Neural cell (in vitro differentiated cells): ENCODE measurements around the gene THUMPD1. TPM values are rescaled to one million over a fixed set of nuclear protein-coding genes. Genes with fewer than 3 reads are reported as not detected.

Experiments used
- H2AFZ ChIP-seq: fragments of 200-600, 300-800 bp; sonication (generic), shearing (Covaris generic); 2 replicates; pipeline ENCODE4 v1.6.0; 2014; ENCODE audit warnings: low read depth, mild to moderate bottlenecking, antibody characterized with exemption, low read length, moderate library complexity
- H3F3A ChIP-seq: fragments of 200-600 bp; shearing (Covaris generic); 2 replicates; pipeline ENCODE4 v1.6.1; 2016; ENCODE audit warnings: mild to moderate bottlenecking, moderate library complexity, mixed read lengths, antibody characterized with exemption, low read length; ENCODE audit not compliant: insufficient read depth, poor library complexity, severe bottlenecking
- H3K27ac ChIP-seq: fragments of 200-600, 300-800 bp; sonication (generic), shearing (Covaris generic); 2 replicates; pipeline ENCODE4 v1.5.1; 2014; ENCODE audit warnings: mild to moderate bottlenecking, low read length, moderate library complexity
- H3K27me3 ChIP-seq: fragments of 300-800, 200-600 bp; sonication (generic), shearing (Covaris generic); 2 replicates; pipeline ENCODE4 v1.6.0; 2014; ENCODE audit warnings: mild to moderate bottlenecking, low read depth, low read length, moderate library complexity; ENCODE audit not compliant: insufficient read depth
- H3K36me3 ChIP-seq: fragments of 300-800, 200-600 bp; sonication (generic), shearing (Covaris generic); 2 replicates; pipeline ENCODE4 v1.5.1; 2014; ENCODE audit warnings: mild to moderate bottlenecking, antibody characterized with exemption, low read length, moderate library complexity; ENCODE audit not compliant: insufficient read depth
- H3K4me2 ChIP-seq: fragments of 300-800, 200-600 bp; sonication (generic), shearing (Covaris generic); 2 replicates; pipeline ENCODE4 v1.6.0; 2014; ENCODE audit warnings: mild to moderate bottlenecking, low read length
- H3K4me3 ChIP-seq: fragments of 300-800, 200-600 bp; sonication (generic), shearing (Covaris generic); 2 replicates; pipeline ENCODE4 v1.5.1; 2014; ENCODE audit warnings: mild to moderate bottlenecking, low read length, moderate library complexity
- H3K79me2 ChIP-seq: fragments of 200-600 bp; shearing (Covaris generic); replicated peaks from 2 replicates; pipeline ENCODE4 v1.6.0; 2014; ENCODE audit warnings: mild to moderate bottlenecking, low read length, moderate library complexity; ENCODE audit not compliant: insufficient read depth
- H3K9ac ChIP-seq: fragments of 300-800, 200-600 bp; sonication (generic), shearing (Covaris generic); 2 replicates; pipeline ENCODE4 v1.6.1; 2016; ENCODE audit warnings: mild to moderate bottlenecking, low read length, mixed read lengths
- H3K9me2 ChIP-seq: fragments of 200-600 bp; shearing (Covaris generic); 2 replicates; pipeline ENCODE4 v1.6.1; 2016; ENCODE audit warnings: mild to moderate bottlenecking, low read length, mixed read lengths; ENCODE audit not compliant: insufficient read depth
- H3K9me3 ChIP-seq: fragments of 200-600, 300-800 bp; sonication (generic), shearing (Covaris generic); 2 replicates; pipeline ENCODE4 v1.6.1; 2016; ENCODE audit warnings: mild to moderate bottlenecking, mixed run types, low read length, moderate library complexity, mixed read lengths
- H4K20me1 ChIP-seq: fragments of 200-600 bp; shearing (Covaris generic); 2 replicates; pipeline ENCODE4 v1.6.1; 2016; ENCODE audit warnings: mild to moderate bottlenecking, mixed run types; ENCODE audit not compliant: insufficient read depth
- EP300 ChIP-seq: fragments of 450-650 bp; conservative IDR thresholded peaks from 2 replicates; pipeline ENCODE4 v1.6.1; 2014; ENCODE audit warnings: antibody characterized with exemption, mild to moderate bottlenecking, moderate library complexity; ENCODE audit not compliant: poor library complexity, severe bottlenecking
- EZH2 ChIP-seq: fragments of 200-600, 300-800 bp; shearing (Covaris generic), sonication (generic); IDR thresholded peaks from 2 replicates; pipeline ENCODE4 v1.6.1; 2014; ENCODE audit warnings: antibody characterized with exemption, low read length, borderline replicate concordance, mild to moderate bottlenecking; ENCODE audit not compliant: insufficient read depth, poor library complexity, severe bottlenecking
- MXI1 ChIP-seq: fragments of 450-650 bp; conservative IDR thresholded peaks from 2 replicates; pipeline ENCODE4 v1.6.1; 2014; ENCODE audit warnings: antibody characterized with exemption, mild to moderate bottlenecking; ENCODE audit not compliant: poor library complexity, severe bottlenecking
- POLR2AphosphoS5 ChIP-seq: IDR thresholded peaks from 2 replicates; pipeline ENCODE4 v1.6.1; 2012
- RAD21 ChIP-seq: fragments of 450-650 bp; conservative IDR thresholded peaks from 2 replicates; pipeline ENCODE4 v1.6.1; 2014; ENCODE audit warnings: antibody characterized with exemption, mild to moderate bottlenecking, moderate library complexity
- SMC3 ChIP-seq: fragments of 450-650 bp; conservative IDR thresholded peaks from 2 replicates; pipeline ENCODE4 v1.6.1; 2014; ENCODE audit warnings: antibody characterized with exemption, mild to moderate bottlenecking, moderate library complexity; ENCODE audit not compliant: poor library complexity
- TAF1 ChIP-seq: IDR thresholded peaks from 2 replicates; pipeline ENCODE4 v1.6.1; 2012; ENCODE audit warnings: low read depth
- polyA plus RNA-seq: library from polyadenylated mRNA; depleted of rRNA; stranded (reverse); fragments of >200 nt; gene quantifications from 2 replicates; pipeline ENCODE4 v1.2.3, GENCODE V29; 2014
- TF ChIP-seq, protein P1 (sequence below): IDR thresholded peaks from 2 replicates; pipeline ENCODE4 v1.6.1; 2012; ENCODE audit warnings: borderline replicate concordance

THUMPD1 gene
- polyA plus RNA-seq, 1 donor from 2014 or later: 57.1 TPM

- Histone ChIP-seq H3K27ac (no peak overlapping the region), H3K36me3 (no peaks in the 10 kb centered on the region), H3K9me3 (no peaks in the 10 kb centered on the region), H3K4me2 (no peak overlapping the region), H3K79me2 (no peaks in the 10 kb centered on the region), H3K9me2 (no peaks in the 10 kb centered on the region), H3K4me3 (no peak overlapping the region), H4K20me1 (no peaks in the 10 kb centered on the region), H3F3A (no peaks in the 10 kb centered on the region), H2AFZ (no peak overlapping the region), H3K9ac (no peak overlapping the region), H3K27me3 (no peaks in the 10 kb centered on the region)
- no peak for TF ChIP-seq EZH2
- no peak for TF ChIP-seq SMC3
- no peak for TF ChIP-seq TAF1
- TF ChIP-seq MXI1: no peak
- TF ChIP-seq RAD21: no peak
- TF ChIP-seq, protein P1, sequence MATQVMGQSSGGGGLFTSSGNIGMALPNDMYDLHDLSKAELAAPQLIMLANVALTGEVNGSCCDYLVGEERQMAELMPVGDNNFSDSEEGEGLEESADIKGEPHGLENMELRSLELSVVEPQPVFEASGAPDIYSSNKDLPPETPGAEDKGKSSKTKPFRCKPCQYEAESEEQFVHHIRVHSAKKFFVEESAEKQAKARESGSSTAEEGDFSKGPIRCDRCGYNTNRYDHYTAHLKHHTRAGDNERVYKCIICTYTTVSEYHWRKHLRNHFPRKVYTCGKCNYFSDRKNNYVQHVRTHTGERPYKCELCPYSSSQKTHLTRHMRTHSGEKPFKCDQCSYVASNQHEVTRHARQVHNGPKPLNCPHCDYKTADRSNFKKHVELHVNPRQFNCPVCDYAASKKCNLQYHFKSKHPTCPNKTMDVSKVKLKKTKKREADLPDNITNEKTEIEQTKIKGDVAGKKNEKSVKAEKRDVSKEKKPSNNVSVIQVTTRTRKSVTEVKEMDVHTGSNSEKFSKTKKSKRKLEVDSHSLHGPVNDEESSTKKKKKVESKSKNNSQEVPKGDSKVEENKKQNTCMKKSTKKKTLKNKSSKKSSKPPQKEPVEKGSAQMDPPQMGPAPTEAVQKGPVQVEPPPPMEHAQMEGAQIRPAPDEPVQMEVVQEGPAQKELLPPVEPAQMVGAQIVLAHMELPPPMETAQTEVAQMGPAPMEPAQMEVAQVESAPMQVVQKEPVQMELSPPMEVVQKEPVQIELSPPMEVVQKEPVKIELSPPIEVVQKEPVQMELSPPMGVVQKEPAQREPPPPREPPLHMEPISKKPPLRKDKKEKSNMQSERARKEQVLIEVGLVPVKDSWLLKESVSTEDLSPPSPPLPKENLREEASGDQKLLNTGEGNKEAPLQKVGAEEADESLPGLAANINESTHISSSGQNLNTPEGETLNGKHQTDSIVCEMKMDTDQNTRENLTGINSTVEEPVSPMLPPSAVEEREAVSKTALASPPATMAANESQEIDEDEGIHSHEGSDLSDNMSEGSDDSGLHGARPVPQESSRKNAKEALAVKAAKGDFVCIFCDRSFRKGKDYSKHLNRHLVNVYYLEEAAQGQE: no peak
These were observed 13.6 kb upstream of the THUMPD1 start for GRCh38 chr16:20755238-20755637.

DNA sequence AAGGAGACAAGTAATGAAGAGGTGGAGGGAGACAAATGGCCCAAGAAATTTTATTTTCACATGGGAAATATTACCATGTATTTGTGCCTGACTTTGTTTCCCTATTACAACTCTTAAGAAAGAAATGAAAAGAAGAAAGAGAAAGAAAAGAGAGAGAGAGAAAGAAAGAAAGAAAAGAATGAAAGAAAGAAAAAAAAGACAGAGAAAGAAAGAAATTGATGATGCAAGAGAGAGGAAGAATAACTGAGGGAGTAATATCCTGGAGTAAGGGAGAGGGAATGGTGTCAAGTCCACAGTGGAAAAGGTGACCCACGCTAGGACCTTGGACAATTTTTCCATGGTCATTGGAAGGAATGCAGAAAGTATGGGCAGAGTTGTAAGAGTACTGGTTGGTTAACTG, 12.1 kb upstream of the THUMPD1 start:
- H3K4me2 ChIP-seq: no peak overlapping the region
- H3K9me3 ChIP-seq: no peaks in the 10 kb centered on the region
- no peaks in the 10 kb centered on the region for H3K9me2 ChIP-seq
- no peaks in the 10 kb centered on the region for H4K20me1 ChIP-seq
- TF ChIP-seq, protein P1: no peak
- no peak for TF ChIP-seq SMC3
- TF ChIP-seq TAF1: no peak
- TF ChIP-seq EP300: no peak
- TF ChIP-seq POLR2AphosphoS5: no peak
- TF ChIP-seq EZH2: no peak
- H3F3A ChIP-seq: no peaks in the 10 kb centered on the region
- H2AFZ ChIP-seq: no peak overlapping the region
- no peaks in the 10 kb centered on the region for H3K36me3 ChIP-seq
- no peak overlapping the region for H3K4me3 ChIP-seq
- no peak overlapping the region for H3K27ac ChIP-seq
- H3K27me3 ChIP-seq: no peaks in the 10 kb centered on the region
- no peaks in the 10 kb centered on the region for H3K79me2 ChIP-seq
- no peak overlapping the region for H3K9ac ChIP-seq
